ENCODE results near the gene ZNF646. TPM values are rescaled to one million over a fixed set of nuclear protein-coding genes. Genes with fewer than 3 reads are reported as not detected.

Gene ZNF646
- total RNA-seq, 1 donor from 2014 or later = 7.5 TPM

DNA sequence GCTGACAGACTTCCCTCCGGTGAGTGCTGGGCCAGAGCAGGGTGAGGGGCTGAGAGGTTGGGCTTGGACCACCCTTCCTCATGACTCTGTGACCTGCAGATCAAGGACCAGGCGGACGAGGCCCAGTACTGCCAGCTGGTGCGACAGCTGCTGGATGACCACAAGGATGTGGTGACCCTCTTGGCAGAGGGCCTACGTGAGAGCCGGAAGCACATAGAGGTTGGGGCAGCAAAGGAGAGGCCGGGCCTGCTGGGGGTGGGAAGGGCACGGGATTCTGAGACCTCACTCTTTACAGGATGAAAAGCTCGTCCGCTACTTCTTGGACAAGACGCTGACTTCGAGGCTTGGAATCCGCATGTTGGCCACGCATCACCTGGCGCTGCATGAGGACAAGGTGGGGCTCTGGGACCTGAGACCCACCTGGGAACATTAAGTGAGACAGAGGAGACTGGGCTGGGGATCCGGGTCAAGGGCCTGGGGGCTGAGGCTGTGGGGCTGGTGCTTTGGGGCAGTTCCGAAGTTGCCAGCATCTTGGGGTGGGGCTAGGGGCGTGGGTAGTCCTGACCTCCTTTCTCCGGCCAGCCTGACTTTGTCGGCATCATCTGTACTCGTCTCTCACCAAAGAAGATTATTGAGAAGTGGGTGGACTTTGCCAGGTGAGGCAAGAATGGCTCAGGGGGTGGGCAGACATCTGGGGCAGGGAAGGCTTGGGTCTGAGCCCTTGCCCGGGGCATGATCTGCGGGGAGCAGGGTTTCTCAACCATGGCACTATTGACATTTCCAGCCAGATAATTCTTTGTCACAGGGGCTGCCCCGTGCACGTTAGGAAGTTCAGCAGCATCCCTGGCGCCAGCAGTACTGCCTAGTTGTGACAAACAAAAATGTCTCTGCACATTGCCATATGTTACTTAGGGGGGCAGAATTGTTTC lies 36.1 kb downstream of the ZNF646 start:
- H3K27ac Mint-ChIP-seq = no peak overlapping the region

GRCh38 chr16:31111881-31112466 lies 37.8 kb downstream of the ZNF646 start:
- Histone ChIP-seq H3K9me3 (ENCODE audit: low read depth) (no peaks in the 10 kb centered on the region), H3K4me3 (no peak overlapping the region), H3K4me2 (no peak overlapping the region), H3K79me2 (ENCODE audit: low read depth) (peaks cover 18% of the 10 kb centered on the region), H2AFZ (replicated peaks) (no peak overlapping the region), H3K27ac (no peak overlapping the region), H3K27me3 (no peaks in the 10 kb centered on the region), H3K9ac (no peak overlapping the region), H3K36me3 (no peaks in the 10 kb centered on the region), H3K4me1 (peaks cover 5% of the 10 kb centered on the region), H3F3A (ENCODE audit: low read depth) (peaks cover 17% of the 10 kb centered on the region), H4K20me1 (ENCODE audit: low read depth) (peaks cover 3% of the 10 kb centered on the region)
- no peaks in the 10 kb centered on the region for H3K9me3 Mint-ChIP-seq
- no peak overlapping the region for H3K4me3 Mint-ChIP-seq
- H3K27me3 Mint-ChIP-seq (ENCODE audit: insufficient read depth, low read depth) = peaks cover 8% of the 10 kb centered on the region
- peaks cover 17% of the 10 kb centered on the region for H3K36me3 Mint-ChIP-seq
- H3K4me1 Mint-ChIP-seq = peaks cover 12% of the 10 kb centered on the region
- DNase-seq (ENCODE audit: low spot score) = no peak
- H3K27ac Mint-ChIP-seq = no peak overlapping the region
- no peak for TF ChIP-seq EZH2 (IDR thresholded peaks at IDR 0.05)
- no peak for TF ChIP-seq EZH2phosphoT487 (IDR thresholded peaks at IDR 0.05)
- TF ChIP-seq, protein P1, sequence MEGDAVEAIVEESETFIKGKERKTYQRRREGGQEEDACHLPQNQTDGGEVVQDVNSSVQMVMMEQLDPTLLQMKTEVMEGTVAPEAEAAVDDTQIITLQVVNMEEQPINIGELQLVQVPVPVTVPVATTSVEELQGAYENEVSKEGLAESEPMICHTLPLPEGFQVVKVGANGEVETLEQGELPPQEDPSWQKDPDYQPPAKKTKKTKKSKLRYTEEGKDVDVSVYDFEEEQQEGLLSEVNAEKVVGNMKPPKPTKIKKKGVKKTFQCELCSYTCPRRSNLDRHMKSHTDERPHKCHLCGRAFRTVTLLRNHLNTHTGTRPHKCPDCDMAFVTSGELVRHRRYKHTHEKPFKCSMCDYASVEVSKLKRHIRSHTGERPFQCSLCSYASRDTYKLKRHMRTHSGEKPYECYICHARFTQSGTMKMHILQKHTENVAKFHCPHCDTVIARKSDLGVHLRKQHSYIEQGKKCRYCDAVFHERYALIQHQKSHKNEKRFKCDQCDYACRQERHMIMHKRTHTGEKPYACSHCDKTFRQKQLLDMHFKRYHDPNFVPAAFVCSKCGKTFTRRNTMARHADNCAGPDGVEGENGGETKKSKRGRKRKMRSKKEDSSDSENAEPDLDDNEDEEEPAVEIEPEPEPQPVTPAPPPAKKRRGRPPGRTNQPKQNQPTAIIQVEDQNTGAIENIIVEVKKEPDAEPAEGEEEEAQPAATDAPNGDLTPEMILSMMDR (IDR thresholded peaks at IDR 0.05) = no peak

More for the DNA sequence above, 36.1 kb downstream of the ZNF646 start:
- Histone ChIP-seq H3K27me3 (no peaks in the 10 kb centered on the region), H3K9me3 (ENCODE audit: low read depth) (no peaks in the 10 kb centered on the region), H3K27ac (no peak overlapping the region), H3K9ac (no peak overlapping the region), H3F3A (ENCODE audit: low read depth) (peaks cover 20% of the 10 kb centered on the region), H3K4me3 (no peak overlapping the region), H3K36me3 (no peaks in the 10 kb centered on the region), H3K4me1 (peaks cover 5% of the 10 kb centered on the region), H3K4me2 (no peak overlapping the region), H3K79me2 (ENCODE audit: low read depth) (peaks cover 3% of the 10 kb centered on the region), H4K20me1 (ENCODE audit: low read depth) (peaks cover 3% of the 10 kb centered on the region), H2AFZ (replicated peaks) (no peak overlapping the region)
- Mint-ChIP-seq H3K36me3 (peaks cover 17% of the 10 kb centered on the region), H3K9me3 (no peaks in the 10 kb centered on the region), H3K4me1 (peaks cover 12% of the 10 kb centered on the region), H3K4me3 (peak overlapping the region; percentile 89), H3K27me3 (ENCODE audit: insufficient read depth, low read depth) (peaks cover 8% of the 10 kb centered on the region)
- TF ChIP-seq EZH2phosphoT487 (IDR thresholded peaks at IDR 0.05) = no peak
- TF ChIP-seq, protein P1 (IDR thresholded peaks at IDR 0.05) = no peak
- no peak for TF ChIP-seq EZH2 (IDR thresholded peaks at IDR 0.05)
- DNase-seq (ENCODE audit: low spot score) = no peak

GRCh38 chr16:31112711-31113110 lies 38.5 kb downstream of the ZNF646 start:
- H3K4me3 ChIP-seq = no peak overlapping the region
- no peak for DNase-seq (ENCODE audit: low spot score)
- H3K27me3 ChIP-seq = no peaks in the 10 kb centered on the region
- H3K4me1 ChIP-seq = peaks cover 3% of the 10 kb centered on the region
- Mint-ChIP-seq H3K36me3 (peaks cover 17% of the 10 kb centered on the region), H3K27ac (no peak overlapping the region), H3K27me3 (ENCODE audit: insufficient read depth, low read depth) (peaks cover 5% of the 10 kb centered on the region), H3K9me3 (no peaks in the 10 kb centered on the region), H3K4me1 (peaks cover 7% of the 10 kb centered on the region), H3K4me3 (no peak overlapping the region)
- H3K9me3 ChIP-seq (ENCODE audit: low read depth) = no peaks in the 10 kb centered on the region
- TF ChIP-seq EZH2 (IDR thresholded peaks at IDR 0.05) (no peak), EZH2phosphoT487 (IDR thresholded peaks at IDR 0.05) (no peak)
- TF ChIP-seq, protein P1 (IDR thresholded peaks at IDR 0.05) = no peak
- H3K4me2 ChIP-seq = no peak overlapping the region
- peaks cover 20% of the 10 kb centered on the region for H3K79me2 ChIP-seq (ENCODE audit: low read depth)
- no peak overlapping the region for H2AFZ ChIP-seq (replicated peaks)
- H3F3A ChIP-seq (ENCODE audit: low read depth) = peaks cover 10% of the 10 kb centered on the region
- H4K20me1 ChIP-seq (ENCODE audit: low read depth) = peaks cover 3% of the 10 kb centered on the region
- no peak overlapping the region for H3K27ac ChIP-seq
- no peak overlapping the region for H3K9ac ChIP-seq
- H3K36me3 ChIP-seq = no peaks in the 10 kb centered on the region

Data from neural progenitor cell (in vitro differentiated cells).